ENCODE measurements around the gene NDRG3.
"Not testable (repeated sequence)": the region's sequence is repeated elsewhere in the genome, so short reads cannot be mapped to it uniquely, and the experiment has no call there.

The NDRG3 gene

GRCh38 chr20:36656733-36657132, 89.2 kb downstream of the NDRG3 start:
- Histone ChIP-seq H3K9me3 (ENCODE audit: control insufficient read depth, insufficient read depth, low read length) (no peaks in the 10 kb centered on the region), H3K4me1 (ENCODE audit: insufficient read depth, low read length) (0 out of 2 replicates have a peak, but pooled peaks cover 4% of the 10 kb centered on the region), H3K36me3 (ENCODE audit: insufficient read depth, low read length) (peaks cover 3% of the 10 kb centered on the region; the same call in 1 of the 2 replicates), H3K9ac (ENCODE audit: low read depth, low read length) (no peak overlapping the region)

GRCh38 chr20:36655004-36655403, 90.9 kb downstream of the NDRG3 start:
- Histone ChIP-seq H3K36me3 (ENCODE audit: insufficient read depth, low read length) (peaks cover 3% of the 10 kb centered on the region; the same call in 1 of the 2 replicates), H3K4me1 (ENCODE audit: insufficient read depth, low read length) (0 out of 2 replicates have a peak, but pooled peaks cover 4% of the 10 kb centered on the region), H3K9me3 (ENCODE audit: control insufficient read depth, insufficient read depth, low read length) (no peaks in the 10 kb centered on the region), H3K9ac (ENCODE audit: low read depth, low read length) (no peak overlapping the region)

GRCh38 chr20:36654506-36654905, 91.4 kb downstream of the NDRG3 start:
- Histone ChIP-seq H3K9me3 (ENCODE audit: control insufficient read depth, insufficient read depth, low read length) (no peaks in the 10 kb centered on the region), H3K36me3 (ENCODE audit: insufficient read depth, low read length) (peaks cover 3% of the 10 kb centered on the region; the same call in 1 of the 2 replicates), H3K9ac (ENCODE audit: low read depth, low read length) (no peak overlapping the region), H3K4me1 (ENCODE audit: insufficient read depth, low read length) (0 out of 2 replicates have a peak, but pooled peaks cover 4% of the 10 kb centered on the region)

- H3K4me1 ChIP-seq (ENCODE audit: insufficient read depth, low read length) = 0 out of 2 replicates have a peak, but pooled peaks cover 2% of the 10 kb centered on the region
- H3K36me3 ChIP-seq (ENCODE audit: insufficient read depth, low read length) = peaks cover 3% of the 10 kb centered on the region; the same call in 1 of the 2 replicates
- no peaks in the 10 kb centered on the region for H3K9me3 ChIP-seq (ENCODE audit: control insufficient read depth, insufficient read depth, low read length)
- no peak overlapping the region for H3K9ac ChIP-seq (ENCODE audit: low read depth, low read length)
These were observed 92.4 kb downstream of the NDRG3 start for GRCh38 chr20:36653456-36653855.

GRCh38 chr20:36647196-36648121, 98.4 kb downstream of the NDRG3 start:
- H3K36me3 ChIP-seq (ENCODE audit: insufficient read depth, low read length) = no peaks in the 10 kb centered on the region
- no peaks in the 10 kb centered on the region for H3K9me3 ChIP-seq (ENCODE audit: control insufficient read depth, insufficient read depth, low read length)
- peaks cover 11% of the 10 kb centered on the region for H3K4me1 ChIP-seq (ENCODE audit: insufficient read depth, low read length)
- H3K9ac ChIP-seq (ENCODE audit: low read depth, low read length) = no peak overlapping the region

- peaks cover 11% of the 10 kb centered on the region for H3K4me1 ChIP-seq (ENCODE audit: insufficient read depth, low read length)
- H3K9ac ChIP-seq (ENCODE audit: low read depth, low read length) = no peak overlapping the region
- H3K36me3 ChIP-seq (ENCODE audit: insufficient read depth, low read length) = no peaks in the 10 kb centered on the region
- H3K9me3 ChIP-seq (ENCODE audit: control insufficient read depth, insufficient read depth, low read length) = no peaks in the 10 kb centered on the region
These were observed 99.2 kb downstream of the NDRG3 start for GRCh38 chr20:36646678-36647077.

- H3K36me3 ChIP-seq (ENCODE audit: insufficient read depth, low read length) = no peaks in the 10 kb centered on the region
These were observed 99.9 kb downstream of the NDRG3 start, which contains the start of gene SLA2 for GRCh38 chr20:36645998-36646397. SLA2 (minus strand) TSS chr20:36646196; CDS start chr20:36641335, 4,861 bp downstream.

GRCh38 chr20:36645353-36645752, 100.5 kb downstream of the NDRG3 start:
- Histone ChIP-seq H3K9ac (ENCODE audit: low read depth, low read length) (no peak overlapping the region), H3K9me3 (ENCODE audit: control insufficient read depth, insufficient read depth, low read length) (no peaks in the 10 kb centered on the region), H3K36me3 (ENCODE audit: insufficient read depth, low read length) (no peaks in the 10 kb centered on the region), H3K4me1 (ENCODE audit: insufficient read depth, low read length) (peaks cover 11% of the 10 kb centered on the region)

More at GRCh38 chr20:36645998-36646397, 99.9 kb downstream of the NDRG3 start, which contains the start of gene SLA2:
- no peaks in the 10 kb centered on the region for H3K9me3 ChIP-seq (ENCODE audit: control insufficient read depth, insufficient read depth, low read length)
- H3K9ac ChIP-seq (ENCODE audit: low read depth, low read length) = no peak within 1 kb of the TSS
- peaks cover 11% of the 10 kb centered on the region for H3K4me1 ChIP-seq (ENCODE audit: insufficient read depth, low read length)

GRCh38 chr20:36644706-36645095, 101.2 kb downstream of the NDRG3 start:
- Histone ChIP-seq H3K4me1 (ENCODE audit: insufficient read depth, low read length) (peaks cover 11% of the 10 kb centered on the region), H3K9ac (ENCODE audit: low read depth, low read length) (no peak overlapping the region), H3K36me3 (ENCODE audit: insufficient read depth, low read length) (no peaks in the 10 kb centered on the region), H3K9me3 (ENCODE audit: control insufficient read depth, insufficient read depth, low read length) (no peaks in the 10 kb centered on the region)

- Histone ChIP-seq H3K9ac (ENCODE audit: low read depth, low read length) (no peak overlapping the region), H3K4me1 (ENCODE audit: insufficient read depth, low read length) (peaks cover 11% of the 10 kb centered on the region), H3K9me3 (ENCODE audit: control insufficient read depth, insufficient read depth, low read length) (no peaks in the 10 kb centered on the region), H3K36me3 (ENCODE audit: insufficient read depth, low read length) (no peaks in the 10 kb centered on the region)
These were observed 101.7 kb downstream of the NDRG3 start for GRCh38 chr20:36644032-36644705.

GRCh38 chr20:36642136-36642535, 103.8 kb downstream of the NDRG3 start:
- no peaks in the 10 kb centered on the region for H3K9me3 ChIP-seq (ENCODE audit: control insufficient read depth, insufficient read depth, low read length)
- peaks cover 7% of the 10 kb centered on the region for H3K4me1 ChIP-seq (ENCODE audit: insufficient read depth, low read length)
- H3K36me3 ChIP-seq (ENCODE audit: insufficient read depth, low read length) = no peaks in the 10 kb centered on the region
- no peak overlapping the region for H3K9ac ChIP-seq (ENCODE audit: low read depth, low read length)

GRCh38 chr20:36641506-36641843, 104.4 kb downstream of the NDRG3 start:
- no peaks in the 10 kb centered on the region for H3K9me3 ChIP-seq (ENCODE audit: control insufficient read depth, insufficient read depth, low read length)
- H3K36me3 ChIP-seq (ENCODE audit: insufficient read depth, low read length) = no peaks in the 10 kb centered on the region
- no peak overlapping the region for H3K9ac ChIP-seq (ENCODE audit: low read depth, low read length)
- 0 out of 2 replicates have a peak, but pooled peaks cover 4% of the 10 kb centered on the region for H3K4me1 ChIP-seq (ENCODE audit: insufficient read depth, low read length)

GRCh38 chr20:36638876-36639400, 107.0 kb downstream of the NDRG3 start:
- not testable (repeated sequence) for H3K9me3 ChIP-seq (ENCODE audit: control insufficient read depth, insufficient read depth, low read length); H3K36me3 ChIP-seq (ENCODE audit: insufficient read depth, low read length); H3K9ac ChIP-seq (ENCODE audit: low read depth, low read length); H3K4me1 ChIP-seq (ENCODE audit: insufficient read depth, low read length)

- Histone ChIP-seq H3K9ac (ENCODE audit: low read depth, low read length) (no peak overlapping the region), H3K36me3 (ENCODE audit: insufficient read depth, low read length) (no peaks in the 10 kb centered on the region), H3K9me3 (ENCODE audit: control insufficient read depth, insufficient read depth, low read length) (no peaks in the 10 kb centered on the region), H3K4me1 (ENCODE audit: insufficient read depth, low read length) (no peaks in the 10 kb centered on the region)
These were observed 111.5 kb downstream of the NDRG3 start for GRCh38 chr20:36634342-36634741.
